ENCODE measurements around the gene SPX. TPM values are rescaled to one million over a fixed set of nuclear protein-coding genes. Genes with fewer than 3 reads are reported as not detected.
A peak's percentile ranks its signal among the peaks of the same experiment; 100 is the strongest.

Gene SPX
- polyA plus RNA-seq, 2 of the 4 experiments (the other 2 are of a cell fraction), result 2.9 to 39.8 TPM

GRCh38 chr12:21526721-21527345, 737 bp downstream of the SPX start (continued):
- TF ChIP-seq USF2 (IDR thresholded peaks at IDR 0.05), result no peak
- no peak for TF ChIP-seq BHLHE40 (IDR thresholded peaks at IDR 0.05; ENCODE audit: low read depth, low read length)
- TF ChIP-seq REST (IDR thresholded peaks at IDR 0.05), result no peak

GRCh38 chr12:21527451-21528180, 1.5 kb downstream of the SPX start:
- TF ChIP-seq RAD21 (conservative IDR thresholded peaks at IDR 0.05 in 1 of 2, IDR thresholded peaks at IDR 0.05 in 1 of 2), result peak in 1 of 2 experiments; percentile 22; a peak in 2 of 5 replicates
- no peak for TF ChIP-seq CHD4 (IDR thresholded peaks at IDR 0.05; ENCODE audit: borderline replicate concordance)
- TF ChIP-seq MAFK (IDR thresholded peaks at IDR 0.05; ENCODE audit: partially characterized antibody), result no peak
- TF ChIP-seq SMC3 (IDR thresholded peaks at IDR 0.05), result peak; percentile 17; the same call in 1 of the 3 replicates
- TF ChIP-seq ZSCAN20 (CRISPR knock-in tag; IDR thresholded peaks at IDR 0.05), result no peak
- no peak for TF ChIP-seq KDM5A (IDR thresholded peaks at IDR 0.05)
- no peak for TF ChIP-seq FOXS1 (CRISPR knock-in tag; IDR thresholded peaks at IDR 0.05)
- peak in 1 of 2 experiments; percentile 35; a peak in 1 of 5 replicates for TF ChIP-seq JUN (IDR thresholded peaks at IDR 0.05)
- TF ChIP-seq SREBF2 (IDR thresholded peaks at IDR 0.05), result no peak
- TF ChIP-seq REST (IDR thresholded peaks at IDR 0.05), result no peak
- peak; percentile 61; the same call in 1 of the 2 replicates for TF ChIP-seq HDAC2 (IDR thresholded peaks at IDR 0.05)
- 0 out of 2 replicates have a peak, but pooled peaks have one; percentile 55 for TF ChIP-seq RNF2 (IDR thresholded peaks at IDR 0.05; ENCODE audit: borderline replicate concordance, low read depth)
- TF ChIP-seq, protein P1, sequence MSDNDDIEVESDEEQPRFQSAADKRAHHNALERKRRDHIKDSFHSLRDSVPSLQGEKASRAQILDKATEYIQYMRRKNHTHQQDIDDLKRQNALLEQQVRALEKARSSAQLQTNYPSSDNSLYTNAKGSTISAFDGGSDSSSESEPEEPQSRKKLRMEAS (IDR thresholded peaks at IDR 0.05), result peak; percentile 13; the same call in 1 of the 2 replicates
- no peak for TF ChIP-seq HMGXB4 (CRISPR knock-in tag; IDR thresholded peaks at IDR 0.05; ENCODE audit: borderline replicate concordance)
- peak; percentile 56 for TF ChIP-seq POLR2A (IDR thresholded peaks at IDR 0.05; ENCODE audit: low read length)
- TF ChIP-seq, protein P2, sequence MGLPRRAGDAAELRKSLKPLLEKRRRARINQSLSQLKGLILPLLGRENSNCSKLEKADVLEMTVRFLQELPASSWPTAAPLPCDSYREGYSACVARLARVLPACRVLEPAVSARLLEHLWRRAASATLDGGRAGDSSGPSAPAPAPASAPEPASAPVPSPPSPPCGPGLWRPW (IDR thresholded peaks at IDR 0.05), result no peak
- POLR2A ChIA-PET, result interaction anchor here (0.7 to 2.9 kb wide), 3 partner anchors 16 to 130 kb away, joined by 3 to 18 read pairs (median 4); partner anchors contain the start of genes GOLT1B, LDHB and RECQL
- Histone ChIP-seq H3K9me3 (0 out of 3 replicates have a peak, but pooled peaks cover 2% of the 10 kb centered on the region), H3K4me1 (peaks cover 28% of the 10 kb centered on the region), H3K4me3 (peak overlapping the region; percentile 59), H3K4me2 (peak overlapping the region; percentile 67), H3K27ac (peak overlapping the region; percentile 74 to 93)
- FAIRE-seq, result no peak
- WGBS (ENCODE audit: missing lambda C conversion rate), result 2% methylated on average over 36 of the region's 57 CpGs
- peak; percentile 70 to 75 for DNase-seq (ENCODE audit: low read depth in 1 of 2, low spot score in 1 of 2)
- CTCF ChIA-PET, result interaction anchor here (1.0 to 1.4 kb wide), 5 partner anchors 10 to 136 kb away, joined by 3 to 5 read pairs (median 4); no protein-coding TSS in a partner anchor
- ATAC-seq, result peak; percentile 94 to 95
